Stimulated activated CD4-positive, alpha-beta T cell treated with anti-CD3 and anti-CD28 coated beads, Interleukin-1b, Interleukin-23, amount 100 ng/mL, for 4 hours (primary cell): ENCODE measurements around the gene HDAC7.
A peak's percentile ranks its signal among the peaks of the same experiment; 100 is the strongest.

Experiments
- DNase-seq, 2 donors: peaks; one replicate each; pipeline ENCODE4 v3.0.0-alpha.2; 2020; ENCODE audit warnings: low read depth in 2 of 2

HDAC7 gene

GRCh38 chr12:47746073-47746472 lies 73.6 kb downstream of the HDAC7 start:
- DNase-seq = no peak

- DNase-seq = no peak
Measured at GRCh38 chr12:47745485-47746041, 74.1 kb downstream of the HDAC7 start.

DNA sequence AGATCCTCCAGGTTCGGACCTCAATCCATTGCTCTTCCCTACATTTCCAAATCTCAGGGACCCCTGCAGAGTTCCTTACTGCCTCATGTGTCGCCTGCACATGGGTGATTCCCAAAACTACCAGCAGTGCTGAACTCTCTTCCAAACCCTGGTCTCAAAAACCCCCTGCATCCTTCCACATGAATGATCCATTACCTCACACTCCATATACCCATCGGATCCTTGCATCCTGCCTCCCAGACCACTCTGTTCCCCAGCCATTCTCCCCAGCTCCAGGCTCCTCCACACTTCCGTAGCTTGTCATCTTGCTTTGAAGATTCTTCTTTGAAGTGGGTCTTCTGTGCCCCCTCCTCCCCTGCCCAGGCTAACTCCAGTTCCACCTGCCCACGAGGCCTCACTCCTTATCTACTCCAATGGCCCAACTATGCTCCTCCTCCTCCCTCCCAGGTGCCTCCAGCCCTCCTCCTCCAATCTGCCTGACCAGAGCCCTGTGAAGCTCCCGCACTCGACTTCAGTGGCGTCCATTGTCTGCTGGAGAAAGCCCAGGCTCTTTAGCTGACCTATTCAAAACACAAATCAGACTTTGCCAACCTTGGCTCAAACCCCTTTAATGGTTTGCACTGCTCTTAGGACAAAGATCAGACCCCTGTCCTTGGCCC lies 74.8 kb downstream of the HDAC7 start:
- no peak for DNase-seq

- peak; percentile 55 for DNase-seq
Measured at GRCh38 chr12:47744005-47744651, 75.6 kb downstream of the HDAC7 start.

DNA sequence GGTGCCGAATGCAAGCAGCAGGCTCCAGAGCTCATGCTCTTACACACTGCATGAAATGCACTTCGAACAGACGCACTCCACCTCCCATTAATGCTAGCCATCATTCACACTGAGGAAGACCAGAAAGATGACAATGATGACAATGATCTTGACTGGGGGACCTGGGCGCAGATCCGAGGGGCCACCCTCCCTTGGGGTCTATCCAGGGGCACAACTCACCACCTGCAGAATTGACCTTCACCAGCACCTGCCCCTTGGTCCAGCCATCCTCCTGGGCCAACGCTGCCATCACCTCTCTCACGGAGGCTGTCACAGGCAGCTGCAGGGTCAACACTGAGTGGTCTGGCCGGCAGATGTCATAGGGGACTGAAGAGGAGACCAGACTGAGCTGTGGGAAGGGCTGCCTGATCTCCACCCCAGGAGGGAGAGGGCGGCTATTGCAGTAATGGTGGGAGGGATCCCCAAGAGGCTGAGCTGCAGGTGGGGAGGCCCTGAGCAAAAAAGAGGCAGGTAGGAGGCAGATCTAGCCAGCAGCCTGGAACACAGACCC lies 76.3 kb downstream of the HDAC7 start:
- DNase-seq = no peak

GRCh38 chr12:47742253-47742825 lies 77.4 kb downstream of the HDAC7 start:
- peak; percentile 73 for DNase-seq

DNA sequence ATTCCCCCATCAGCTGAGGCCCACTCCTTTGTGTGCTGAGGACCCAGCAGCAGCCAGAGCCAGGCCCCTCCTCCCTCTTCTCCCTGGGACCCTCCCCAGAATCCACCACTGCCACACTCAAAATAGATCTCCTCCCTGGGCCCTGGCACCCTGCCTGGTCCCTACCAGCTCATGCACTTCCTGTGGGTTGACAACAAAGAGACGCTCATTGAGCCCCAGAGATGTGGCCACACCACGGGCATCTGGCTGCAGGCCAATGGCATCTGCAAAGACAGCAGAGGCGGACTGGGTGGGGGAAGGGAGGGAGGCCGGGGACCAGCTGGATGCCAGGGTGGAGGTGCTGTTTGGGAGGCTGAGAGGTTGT lies 78.4 kb downstream of the HDAC7 start:
- DNase-seq = peak; percentile 19 to 23

DNA sequence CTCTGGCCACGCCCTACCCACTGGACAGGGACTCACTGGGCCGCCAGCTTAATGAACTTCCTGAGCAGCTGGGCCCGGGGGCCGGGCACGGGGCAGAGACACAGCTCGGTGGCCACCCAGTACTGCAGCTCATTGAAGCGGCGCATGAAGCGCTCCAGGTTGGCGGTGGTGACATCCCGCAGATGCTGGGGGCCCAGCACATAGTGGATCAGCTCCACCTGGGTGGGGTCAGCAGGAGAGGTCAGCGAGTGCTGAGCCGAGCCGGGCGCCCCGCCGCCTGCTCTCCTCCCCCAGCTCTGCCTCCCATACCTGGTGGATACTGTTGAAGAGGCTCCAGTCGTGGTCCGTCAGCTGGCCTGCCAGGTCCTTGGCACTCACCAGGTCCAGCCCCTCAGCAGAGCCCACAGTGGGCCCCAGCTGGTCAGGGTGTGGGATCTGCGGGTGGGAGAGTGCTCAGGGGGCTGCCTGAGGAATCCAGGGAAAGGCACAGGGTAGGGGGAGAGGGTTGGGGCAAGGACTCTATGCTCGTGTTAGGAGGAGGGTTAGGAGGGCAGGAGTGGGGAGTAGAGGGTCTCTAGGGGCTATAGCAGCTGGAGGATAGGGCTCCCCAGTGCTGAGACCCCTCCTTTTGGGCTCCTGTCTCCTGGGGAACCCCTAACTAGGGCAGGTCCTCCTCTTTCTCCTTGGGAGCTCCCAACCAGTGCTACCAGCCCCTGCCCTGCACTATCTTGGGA lies 78.9 kb downstream of the HDAC7 start:
- no peak for DNase-seq

- DNase-seq = no peak
Measured at GRCh38 chr12:47739979-47740378, 79.7 kb downstream of the HDAC7 start.

- no peak for DNase-seq
Measured at GRCh38 chr12:47739297-47739696, 80.4 kb downstream of the HDAC7 start.

- no peak for DNase-seq
Measured at GRCh38 chr12:47737936-47738594, 81.6 kb downstream of the HDAC7 start.

DNA sequence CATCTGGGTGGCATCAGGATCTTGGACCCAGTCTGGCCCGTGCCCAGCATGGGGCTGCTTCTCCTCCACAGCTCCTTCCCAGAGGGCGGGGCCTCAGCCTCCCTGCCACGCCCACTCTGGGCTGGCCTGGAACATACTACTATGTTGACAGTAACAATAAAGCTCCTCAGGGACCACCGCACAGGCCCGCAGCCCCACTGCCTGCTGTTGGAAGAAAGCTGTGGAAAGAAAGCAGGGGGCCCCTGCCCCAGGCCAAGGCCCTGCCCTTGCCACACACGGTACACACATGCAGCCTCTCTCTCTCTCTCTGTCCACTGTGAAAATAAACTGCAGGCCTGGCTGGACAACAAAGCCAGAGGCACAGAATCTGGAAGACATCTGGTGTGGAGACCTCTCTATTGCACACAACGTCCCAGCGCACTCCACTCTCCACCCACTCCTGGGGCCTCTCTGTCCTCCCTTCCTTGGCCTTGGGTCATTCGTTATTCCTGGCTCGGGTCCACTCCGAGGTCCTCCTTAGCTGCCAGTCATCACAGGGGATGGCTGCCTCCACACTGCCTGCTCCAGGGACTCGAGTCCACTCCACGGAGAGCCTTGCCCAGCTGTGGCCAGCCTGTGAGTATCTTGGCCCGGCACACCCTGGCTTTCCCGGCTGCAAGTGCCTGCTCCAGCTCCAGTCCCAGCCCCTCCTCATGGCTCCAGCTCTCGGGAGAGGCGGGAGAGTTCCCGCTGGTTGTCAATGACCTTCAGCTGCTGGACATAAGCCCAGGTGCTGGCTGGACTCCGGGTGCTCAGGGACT lies 82.6 kb downstream of the HDAC7 start:
- no peak for DNase-seq

- no peak for DNase-seq
Measured at GRCh38 chr12:47736216-47736615, 83.5 kb downstream of the HDAC7 start.

DNA sequence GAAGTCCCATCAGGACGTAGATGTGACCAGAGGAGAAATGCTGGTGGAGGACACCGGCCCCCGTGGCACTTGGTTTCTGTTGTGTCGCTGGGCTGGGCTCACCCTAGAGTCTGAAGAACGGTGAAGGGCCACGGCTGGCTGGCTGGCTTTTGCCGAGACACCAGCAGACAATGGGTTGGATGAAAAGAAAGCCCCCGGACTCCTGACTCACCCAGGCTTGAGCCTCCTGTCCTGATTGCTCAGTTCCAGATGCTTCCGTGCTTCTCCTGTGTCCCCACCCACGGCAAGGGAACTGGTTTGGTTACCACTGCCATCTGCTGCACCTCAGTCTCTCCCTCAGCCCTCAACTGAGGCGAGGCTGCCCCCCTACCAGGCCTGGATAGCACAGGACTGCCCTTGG lies 84.1 kb downstream of the HDAC7 start:
- DNase-seq = no peak

- DNase-seq = no peak
Measured at GRCh38 chr12:47734725-47735480, 84.8 kb downstream of the HDAC7 start.

GRCh38 chr12:47733142-47733541 lies 86.6 kb downstream of the HDAC7 start:
- no peak for DNase-seq
